HepG2 (cell line): ENCODE data around the gene NXT1. TPM values are rescaled to one million over a fixed set of nuclear protein-coding genes. Genes with fewer than 3 reads are reported as not detected.

Experiments
- ATAC-seq: fragments of 200-7000 bp; cut with Tn5 transposase; 3 replicates; pipeline ENCODE4 v1.9.1; 2020; ENCODE audit warnings: mild to moderate bottlenecking, moderate library complexity
- BruUV-seq: library from RNA; stranded (reverse); fragments of 400-500 nt; replicated peaks from 2 replicates; lab custom pipeline; 2021; lab: Mats Ljungman, UMichigan
- CTCF ChIA-PET: fragments of 300-600 bp; formaldehyde crosslinking; extraction: SDS; loops from one replicate; lab custom pipeline; 2021; ENCODE audit warnings: low total read pairs, inconsistent platforms, low intra/inter-chr PET ratio; lab: Yijun Ruan, JAX
- POLR2A ChIA-PET: fragments of 350-600 bp; sonication (Branson Sonifier 250); formaldehyde crosslinking; loops from one replicate; lab custom pipeline; 2020; ENCODE audit warnings: antibody characterized with exemption, inconsistent platforms; lab: Yijun Ruan, JAX
- DNase-seq: peaks from one replicate; pipeline ENCODE4 v3.0.0-alpha.2; 2015; ENCODE audit warnings: low spot score
- FAIRE-seq: peaks from 3 replicates; lab custom pipeline; 2011; peaks lifted over from hg19 to GRCh38; lab: Jason Lieb, UNC
- H2AFZ ChIP-seq: one replicate; pipeline ENCODE4 v1.6.1; 2011; ENCODE audit warnings: low read length, inconsistent platforms
- H3K27ac ChIP-seq: fragments of 300-600 bp; 3 replicates; pipeline ENCODE4 v1.8.0; 2011; ENCODE audit warnings: mixed run types, mild to moderate bottlenecking, mixed read lengths, low read length, inconsistent platforms; ENCODE audit not compliant: insufficient read depth; ENCODE audit errors: extremely low read length
- H3K27me3 ChIP-seq, 2 experiments: fragments of 200-600 bp in 1 of 2; 2 replicates in 1 of 2; 3 replicates in 1 of 2; pipeline versions ENCODE4 v1.6.0 to v1.8.0; 2011; ENCODE audit warnings: low read length in 2 of 2, mild to moderate bottlenecking in 2 of 2, moderate library complexity in 2 of 2, inconsistent platforms in 1 of 2; ENCODE audit not compliant: insufficient read depth in 2 of 2, control insufficient read depth in 1 of 2
- H3K36me3 ChIP-seq, 2 experiments: fragments of 200-600 bp in 1 of 2; replicated peaks in 1 of 2; 2 replicates in 1 of 2; 3 replicates in 1 of 2; pipeline versions ENCODE4 v1.5.1 to v1.8.0; 2011; ENCODE audit warnings: low read length in 2 of 2, inconsistent platforms in 1 of 2; ENCODE audit not compliant: insufficient read depth in 2 of 2, control insufficient read depth in 1 of 2
- H3K4me1 ChIP-seq: 2 replicates; pipeline ENCODE4 v1.5.1; 2012; ENCODE audit warnings: low read length, inconsistent platforms; ENCODE audit not compliant: insufficient read depth
- H3K4me2 ChIP-seq: 2 replicates; pipeline ENCODE4 v1.6.0; 2011; ENCODE audit warnings: low read depth, low read length, inconsistent platforms
- H3K4me3 ChIP-seq, 3 experiments: fragments of 200-600 bp in 1 of 3; sonication (generic), shearing (Covaris generic) in 1 of 3; replicated peaks in 1 of 3; 2 replicates each; pipeline ENCODE4 v1.5.1; 2011 to 2016; ENCODE audit warnings: low read length in 3 of 3, inconsistent platforms in 2 of 3, low read depth in 2 of 3, mild to moderate bottlenecking in 2 of 3, control low read depth in 1 of 3, mixed read lengths in 1 of 3; ENCODE audit not compliant: insufficient read depth in 1 of 3
- H3K79me2 ChIP-seq: one replicate; pipeline ENCODE4 v1.6.1; 2011; ENCODE audit warnings: low read length, inconsistent platforms; ENCODE audit not compliant: insufficient read depth
- H3K9ac ChIP-seq: 2 replicates; pipeline ENCODE4 v1.6.0; 2011; ENCODE audit warnings: mild to moderate bottlenecking, low read depth, low read length, inconsistent platforms; ENCODE audit not compliant: insufficient read depth
- H3K9me3 ChIP-seq: 2 replicates; pipeline ENCODE4 v1.5.1; 2012; ENCODE audit warnings: mild to moderate bottlenecking, low read length
- H4K20me1 ChIP-seq: 2 replicates; pipeline ENCODE4 v1.6.0; 2011; ENCODE audit warnings: inconsistent platforms, mild to moderate bottlenecking, low read length, moderate library complexity; ENCODE audit not compliant: insufficient read depth
- BORCS8-MEF2B ChIP-seq: sonication (generic); formaldehyde crosslinking; IDR thresholded peaks from 2 replicates; pipeline ENCODE4 v1.8.0; 2022; ENCODE audit warnings: mild to moderate bottlenecking, missing genetic modification reagents
- CAMTA2 ChIP-seq: sonication (generic); formaldehyde crosslinking; IDR thresholded peaks from 2 replicates; pipeline ENCODE4 v1.4.0; 2020; ENCODE audit warnings: mild to moderate bottlenecking, missing genetic modification reagents, borderline replicate concordance
- CHCHD3 ChIP-seq: sonication (generic); formaldehyde crosslinking; IDR thresholded peaks from 2 replicates; pipeline ENCODE4 v1.8.0; 2022; ENCODE audit warnings: mild to moderate bottlenecking, missing genetic modification reagents, moderate library complexity
- FOXO1 ChIP-seq: sonication (generic); formaldehyde crosslinking; IDR thresholded peaks from 2 replicates; pipeline ENCODE4 v1.4.0; 2020; ENCODE audit warnings: missing genetic modification reagents
- FOXP1 ChIP-seq, 2 experiments: fragments of 450-650 bp in 1 of 2; IDR thresholded peaks; 2 replicates each; pipeline ENCODE4 v1.6.1; 2017 to 2018; ENCODE audit warnings: antibody characterized with exemption in 1 of 2
- HDAC2 ChIP-seq: sonication (generic); formaldehyde crosslinking; IDR thresholded peaks from 2 replicates; pipeline ENCODE4 v1.4.0; 2020; ENCODE audit warnings: missing genetic modification reagents
- JUN ChIP-seq: sonication (generic); formaldehyde crosslinking; IDR thresholded peaks from 2 replicates; pipeline ENCODE4 v1.4.0; 2020; ENCODE audit warnings: mild to moderate bottlenecking, missing genetic modification reagents
- MIER3 ChIP-seq: IDR thresholded peaks from 2 replicates; pipeline ENCODE4 v1.6.1; 2016; ENCODE audit warnings: missing compliant biosample characterization, borderline replicate concordance
- MXI1 ChIP-seq: IDR thresholded peaks from 3 replicates; pipeline ENCODE4 v1.6.1; 2012; ENCODE audit warnings: low read depth, low read length, inconsistent platforms, borderline replicate concordance
- POLR2A ChIP-seq, 2 experiments: IDR thresholded peaks; 2 replicates each; pipeline ENCODE4 v1.6.1; 2011; ENCODE audit warnings: low read depth in 2 of 2, low read length in 2 of 2, mild to moderate bottlenecking in 1 of 2, moderate library complexity in 1 of 2; ENCODE audit not compliant: insufficient read depth in 1 of 2
- ZNF143 ChIP-seq: sonication (generic); formaldehyde crosslinking; IDR thresholded peaks from 2 replicates; pipeline ENCODE4 v1.4.0; 2020; ENCODE audit warnings: missing genetic modification reagents
- ZNF501 ChIP-seq: sonication (generic); formaldehyde crosslinking; IDR thresholded peaks from 2 replicates; pipeline ENCODE4 v1.5.1; 2020; ENCODE audit warnings: mild to moderate bottlenecking, moderate library complexity, missing genetic modification reagents
- ZNF557 ChIP-seq: sonication (generic); formaldehyde crosslinking; IDR thresholded peaks from 2 replicates; pipeline ENCODE4 v1.4.0; 2020; ENCODE audit warnings: missing genetic modification reagents
- ZNF720 ChIP-seq: sonication (generic); formaldehyde crosslinking; IDR thresholded peaks from 2 replicates; pipeline ENCODE4 v1.4.0; 2020; ENCODE audit warnings: missing genetic modification reagents
- ZNF816 ChIP-seq: sonication (generic); formaldehyde crosslinking; IDR thresholded peaks from 2 replicates; pipeline ENCODE4 v1.8.0; 2022; ENCODE audit warnings: missing genetic modification reagents, mild to moderate bottlenecking, borderline replicate concordance
- ZSCAN30 ChIP-seq: sonication (generic); formaldehyde crosslinking; IDR thresholded peaks from 2 replicates; pipeline ENCODE4 v1.5.0; 2020; ENCODE audit warnings: mild to moderate bottlenecking, missing genetic modification reagents
- WGBS: methylation state at CpG from one replicate; pipeline ENCODE4 v1.1.6; 2017; ENCODE audit warnings: low lambda C conversion rate; 5-methylcytosine and 5-hydroxymethylcytosine counted together
- in situ Hi-C: cut with HindIII; loops from 2 replicates; pipeline ENCODE4 v1.10.0; 2017; ENCODE audit warnings: low pct_unique_long_range_greater_than_20kb; ENCODE audit not compliant: extremely low pct_ligation_motif_present
- intact Hi-C: fragments of 100-400 bp; cut with micrococcal nuclease; formaldehyde crosslinking; loops from one replicate; pipeline ENCODE4 v1.10.0; 2022; ENCODE audit not compliant: unreplicated experiment
- polyA plus RNA-seq, 8 experiments: library from polyadenylated mRNA; depleted of rRNA in 3 of 8; stranded (reverse) in 7 of 8; unstranded in 1 of 8; fragments of >200 nt; fragmentation: Illumina TruSeq in 4 of 8; extraction: Trizol in 4 of 8; gene quantifications; 2 replicates each; pipeline versions ENCODE4 v1.2.1 to v1.2.3, GENCODE V29; 2011 to 2016; ENCODE audit warnings: low read depth in 4 of 8, missing spikeins in 1 of 8, mixed read lengths in 1 of 8; ENCODE audit not compliant: insufficient read depth in 1 of 8
- total RNA-seq, 5 experiments: library from RNA; depleted of rRNA; stranded (reverse); fragments of >200 nt; fragmentation: Illumina TruSeq; extraction: Trizol; gene quantifications; 2 replicates each; pipeline ENCODE4 v1.2.3, GENCODE V29; 2016; ENCODE audit warnings: low read depth in 1 of 5
- TF ChIP-seq, protein P1 (sequence below): sonication (generic); formaldehyde crosslinking; IDR thresholded peaks from 2 replicates; pipeline ENCODE4 v1.5.0; 2020; ENCODE audit warnings: mild to moderate bottlenecking, missing genetic modification reagents, moderate library complexity
- TF ChIP-seq, protein P2 (sequence below): sonication (generic); formaldehyde crosslinking; IDR thresholded peaks from 2 replicates; pipeline ENCODE4 v1.8.0; 2023; ENCODE audit warnings: mild to moderate bottlenecking, missing genetic modification reagents
- TF ChIP-seq, protein P3 (sequence below): sonication (generic); formaldehyde crosslinking; IDR thresholded peaks from 2 replicates; pipeline ENCODE4 v1.5.0; 2020; ENCODE audit warnings: missing genetic modification reagents
- TF ChIP-seq, protein P4 (sequence below): sonication (generic); formaldehyde crosslinking; IDR thresholded peaks from 2 replicates; pipeline ENCODE4 v1.4.0; 2020; ENCODE audit warnings: low read depth, missing genetic modification reagents

NXT1 gene
- total and polyA plus RNA-seq, 2 of the 13 experiments (the other 11 are each of a cell fraction or from before 2014, with no cell fraction given) = 35.6 to 65.9 TPM

DNA sequence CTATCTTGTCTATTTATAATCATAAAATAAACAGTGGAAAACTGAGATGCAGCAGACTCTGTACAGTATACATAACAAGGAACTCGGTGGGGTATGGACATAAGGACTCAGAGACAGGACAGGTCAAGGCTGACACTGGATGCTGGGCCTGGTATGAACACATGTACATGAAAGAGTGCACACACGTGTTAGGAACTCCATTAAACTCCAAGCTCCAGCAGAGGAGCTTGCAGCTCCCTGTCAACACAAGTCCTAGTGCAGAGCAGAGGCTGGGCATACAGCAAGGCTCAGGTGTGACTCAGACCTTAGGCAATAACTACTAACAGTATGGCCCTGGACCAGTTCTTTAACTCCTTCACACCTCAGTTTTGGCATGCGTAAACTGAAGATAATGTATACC is 53.6 kb downstream of the NXT1 start:
- intact Hi-C loops (no loop called here), in situ Hi-C loops (no loop called here)
- 0 out of 2 replicates have a peak overlapping the region, but pooled peaks have one; percentile 4 for H3K4me2 ChIP-seq
- peaks cover 29% of the 10 kb centered on the region for H4K20me1 ChIP-seq
- 46% methylated on average over 3 of the region's 3 CpGs for WGBS
- H3K4me1 ChIP-seq = peaks cover 39% of the 10 kb centered on the region
- FAIRE-seq (no peak), DNase-seq (peak; percentile 54), ATAC-seq (peak; percentile 94)
- no TSS peak for BruUV-seq
- H3K27ac ChIP-seq = no peak overlapping the region
- no peak overlapping the region for H3K4me3 ChIP-seq
- CTCF ChIA-PET = no interaction called here
- H3K79me2 ChIP-seq = peaks cover 64% of the 10 kb centered on the region
- no peak overlapping the region for H3K9ac ChIP-seq
- H2AFZ ChIP-seq = no peak overlapping the region
- H3K27me3 ChIP-seq = no peaks in the 10 kb centered on the region
- POLR2A ChIA-PET = interaction anchor here (0.9 to 4.2 kb wide), 3 partner anchors 13 to 18 kb away, joined by 3 to 17 read pairs (median 5); partner anchors contain the start of gene NAPB
- no peaks in the 10 kb centered on the region for H3K9me3 ChIP-seq
- peaks cover 10 to 24% of the 10 kb centered on the region in 2 experiments for H3K36me3 ChIP-seq
- TF ChIP-seq MXI1 (peak; percentile 68; the same call in 1 of the 3 replicates), ZNF557 (CRISPR knock-in tag) (no peak), ZNF143 (CRISPR knock-in tag) (no peak), FOXO1 (CRISPR knock-in tag) (0 out of 2 replicates have a peak, but pooled peaks have one; percentile 40), JUN (CRISPR knock-in tag) (no peak), CHCHD3 (CRISPR knock-in tag) (no peak), HDAC2 (CRISPR knock-in tag) (peak; percentile 15; the same call in 1 of the 2 replicates), MIER3 (0 out of 2 replicates have a peak, but pooled peaks have one; percentile 24), FOXP1 (IDR thresholded peaks at IDR 0.05) (no peak), FOXP1 (CRISPR knock-in tag; IDR thresholded peaks at IDR 0.05) (0 out of 2 replicates have a peak, but pooled peaks have one; percentile 15), ZNF816 (no peak), ZSCAN30 (CRISPR knock-in tag) (no peak), BORCS8-MEF2B (CRISPR knock-in tag) (no peak), ZNF720 (CRISPR knock-in tag) (no peak), ZNF501 (CRISPR knock-in tag) (0 out of 2 replicates have a peak, but pooled peaks have one; percentile 6), POLR2A (IDR thresholded peaks at IDR 0.05; ENCODE audit: insufficient read depth in 1 of 2, low read depth in 2 of 2, low read length in 2 of 2) (no peak), CAMTA2 (CRISPR knock-in tag) (no peak)
- TF ChIP-seq, protein P1, sequence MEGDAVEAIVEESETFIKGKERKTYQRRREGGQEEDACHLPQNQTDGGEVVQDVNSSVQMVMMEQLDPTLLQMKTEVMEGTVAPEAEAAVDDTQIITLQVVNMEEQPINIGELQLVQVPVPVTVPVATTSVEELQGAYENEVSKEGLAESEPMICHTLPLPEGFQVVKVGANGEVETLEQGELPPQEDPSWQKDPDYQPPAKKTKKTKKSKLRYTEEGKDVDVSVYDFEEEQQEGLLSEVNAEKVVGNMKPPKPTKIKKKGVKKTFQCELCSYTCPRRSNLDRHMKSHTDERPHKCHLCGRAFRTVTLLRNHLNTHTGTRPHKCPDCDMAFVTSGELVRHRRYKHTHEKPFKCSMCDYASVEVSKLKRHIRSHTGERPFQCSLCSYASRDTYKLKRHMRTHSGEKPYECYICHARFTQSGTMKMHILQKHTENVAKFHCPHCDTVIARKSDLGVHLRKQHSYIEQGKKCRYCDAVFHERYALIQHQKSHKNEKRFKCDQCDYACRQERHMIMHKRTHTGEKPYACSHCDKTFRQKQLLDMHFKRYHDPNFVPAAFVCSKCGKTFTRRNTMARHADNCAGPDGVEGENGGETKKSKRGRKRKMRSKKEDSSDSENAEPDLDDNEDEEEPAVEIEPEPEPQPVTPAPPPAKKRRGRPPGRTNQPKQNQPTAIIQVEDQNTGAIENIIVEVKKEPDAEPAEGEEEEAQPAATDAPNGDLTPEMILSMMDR (CRISPR knock-in tag) = no peak
- TF ChIP-seq, protein P2, sequence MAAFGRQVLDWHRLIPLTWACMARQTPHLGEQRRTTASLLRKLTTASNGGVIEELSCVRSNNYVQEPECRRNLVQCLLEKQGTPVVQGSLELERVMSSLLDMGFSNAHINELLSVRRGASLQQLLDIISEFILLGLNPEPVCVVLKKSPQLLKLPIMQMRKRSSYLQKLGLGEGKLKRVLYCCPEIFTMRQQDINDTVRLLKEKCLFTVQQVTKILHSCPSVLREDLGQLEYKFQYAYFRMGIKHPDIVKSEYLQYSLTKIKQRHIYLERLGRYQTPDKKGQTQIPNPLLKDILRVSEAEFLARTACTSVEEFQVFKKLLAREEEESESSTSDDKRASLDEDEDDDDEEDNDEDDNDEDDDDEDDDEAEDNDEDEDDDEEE (CRISPR knock-in tag) = no peak
- TF ChIP-seq, protein P3, sequence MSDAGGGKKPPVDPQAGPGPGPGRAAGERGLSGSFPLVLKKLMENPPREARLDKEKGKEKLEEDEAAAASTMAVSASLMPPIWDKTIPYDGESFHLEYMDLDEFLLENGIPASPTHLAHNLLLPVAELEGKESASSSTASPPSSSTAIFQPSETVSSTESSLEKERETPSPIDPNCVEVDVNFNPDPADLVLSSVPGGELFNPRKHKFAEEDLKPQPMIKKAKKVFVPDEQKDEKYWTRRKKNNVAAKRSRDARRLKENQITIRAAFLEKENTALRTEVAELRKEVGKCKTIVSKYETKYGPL (CRISPR knock-in tag) = no peak
- TF ChIP-seq, protein P4, sequence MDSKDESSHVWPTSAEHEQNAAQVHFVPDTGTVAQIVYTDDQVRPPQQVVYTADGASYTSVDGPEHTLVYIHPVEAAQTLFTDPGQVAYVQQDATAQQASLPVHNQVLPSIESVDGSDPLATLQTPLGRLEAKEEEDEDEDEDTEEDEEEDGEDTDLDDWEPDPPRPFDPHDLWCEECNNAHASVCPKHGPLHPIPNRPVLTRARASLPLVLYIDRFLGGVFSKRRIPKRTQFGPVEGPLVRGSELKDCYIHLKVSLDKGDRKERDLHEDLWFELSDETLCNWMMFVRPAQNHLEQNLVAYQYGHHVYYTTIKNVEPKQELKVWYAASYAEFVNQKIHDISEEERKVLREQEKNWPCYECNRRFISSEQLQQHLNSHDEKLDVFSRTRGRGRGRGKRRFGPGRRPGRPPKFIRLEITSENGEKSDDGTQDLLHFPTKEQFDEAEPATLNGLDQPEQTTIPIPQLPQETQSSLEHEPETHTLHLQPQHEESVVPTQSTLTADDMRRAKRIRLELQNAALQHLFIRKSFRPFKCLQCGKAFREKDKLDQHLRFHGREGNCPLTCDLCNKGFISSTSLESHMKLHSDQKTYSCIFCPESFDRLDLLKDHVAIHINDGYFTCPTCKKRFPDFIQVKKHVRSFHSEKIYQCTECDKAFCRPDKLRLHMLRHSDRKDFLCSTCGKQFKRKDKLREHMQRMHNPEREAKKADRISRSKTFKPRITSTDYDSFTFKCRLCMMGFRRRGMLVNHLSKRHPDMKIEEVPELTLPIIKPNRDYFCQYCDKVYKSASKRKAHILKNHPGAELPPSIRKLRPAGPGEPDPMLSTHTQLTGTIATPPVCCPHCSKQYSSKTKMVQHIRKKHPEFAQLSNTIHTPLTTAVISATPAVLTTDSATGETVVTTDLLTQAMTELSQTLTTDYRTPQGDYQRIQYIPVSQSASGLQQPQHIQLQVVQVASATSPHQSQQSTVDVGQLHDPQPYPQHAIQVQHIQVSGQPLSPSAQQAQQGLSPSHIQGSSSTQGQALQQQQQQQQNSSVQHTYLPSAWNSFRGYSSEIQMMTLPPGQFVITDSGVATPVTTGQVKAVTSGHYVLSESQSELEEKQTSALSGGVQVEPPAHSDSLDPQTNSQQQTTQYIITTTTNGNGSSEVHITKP = no peak
